Keratinocyte (primary cell): ENCODE measurements around the gene BAZ1A. TPM values are rescaled to one million over a fixed set of nuclear protein-coding genes. Genes with fewer than 3 reads are reported as not detected.

ENCODE experiments used
- DNase-seq: peaks from one replicate; pipeline ENCODE4 v3.0.0-alpha.2; 2011; ENCODE audit warnings: low read depth, missing footprints, low spot score
- FAIRE-seq: peaks from 2 replicates; lab custom pipeline; 2011; peaks lifted over from hg19 to GRCh38; lab: Jason Lieb, UNC
- H2AFZ ChIP-seq: 2 replicates; pipeline ENCODE4 v1.6.0; 2012; ENCODE audit warnings: low read length, control low read depth, inconsistent platforms; ENCODE audit not compliant: control insufficient read depth
- H3K27ac ChIP-seq: 2 replicates; pipeline ENCODE4 v1.5.1; 2011; ENCODE audit warnings: low read length; ENCODE audit not compliant: control insufficient read depth, insufficient read depth
- H3K27me3 ChIP-seq: 3 replicates; pipeline ENCODE4 v1.6.0; 2011; ENCODE audit warnings: low read length; ENCODE audit not compliant: control insufficient read depth, insufficient read depth; ENCODE audit errors: extremely low read depth
- H3K36me3 ChIP-seq, 2 experiments: 2 replicates in 1 of 2; 3 replicates in 1 of 2; pipeline ENCODE4 v1.5.1; 2011; ENCODE audit warnings: low read length in 2 of 2, mild to moderate bottlenecking in 1 of 2; ENCODE audit not compliant: control insufficient read depth in 2 of 2, insufficient read depth in 2 of 2; ENCODE audit errors: extremely low read depth in 1 of 2
- H3K4me1 ChIP-seq: 3 replicates; pipeline ENCODE4 v1.5.1; 2011; ENCODE audit warnings: low read length; ENCODE audit not compliant: control insufficient read depth, insufficient read depth; ENCODE audit errors: extremely low read depth
- H3K4me2 ChIP-seq: 3 replicates; pipeline ENCODE4 v1.6.0; 2011; ENCODE audit warnings: low read depth, low read length; ENCODE audit not compliant: control insufficient read depth, insufficient read depth; ENCODE audit errors: extremely low read depth
- H3K4me3 ChIP-seq, 3 experiments: fragments of 200-600 bp in 1 of 3; sonication (generic) in 1 of 3; 2 replicates in 2 of 3; 3 replicates in 1 of 3; pipeline ENCODE4 v1.5.1; 2011 to 2016; ENCODE audit warnings: low read length in 3 of 3, mild to moderate bottlenecking in 3 of 3, control low read depth in 2 of 3, inconsistent platforms in 1 of 3, low read depth in 1 of 3, mixed read lengths in 1 of 3, mixed run types in 1 of 3, moderate library complexity in 1 of 3; ENCODE audit not compliant: control insufficient read depth in 2 of 3, insufficient read depth in 2 of 3; ENCODE audit errors: extremely low read depth in 1 of 3
- H3K79me2 ChIP-seq: 2 replicates; pipeline ENCODE4 v1.6.0; 2012; ENCODE audit warnings: low read length; ENCODE audit not compliant: control insufficient read depth, insufficient read depth
- H3K9ac ChIP-seq: 3 replicates; pipeline ENCODE4 v1.6.0; 2011; ENCODE audit warnings: low read length; ENCODE audit not compliant: control insufficient read depth, insufficient read depth; ENCODE audit errors: extremely low read depth
- H3K9me1 ChIP-seq: 3 replicates; pipeline ENCODE4 v1.6.0; 2011; ENCODE audit warnings: low read length; ENCODE audit not compliant: control insufficient read depth, insufficient read depth; ENCODE audit errors: extremely low read depth
- H3K9me3 ChIP-seq: 2 replicates; pipeline ENCODE4 v1.5.1; 2012; ENCODE audit warnings: low read depth, low read length; ENCODE audit not compliant: control insufficient read depth
- H4K20me1 ChIP-seq: 3 replicates; pipeline ENCODE4 v1.6.0; 2011; ENCODE audit warnings: low read length; ENCODE audit not compliant: control insufficient read depth, insufficient read depth; ENCODE audit errors: extremely low read depth
- CTCF ChIP-seq, 3 experiments: IDR thresholded peaks in 1 of 3; conservative IDR thresholded peaks in 1 of 3; optimal IDR thresholded peaks in 1 of 3; 2 replicates in 2 of 3; 3 replicates in 1 of 3; pipeline versions ENCODE3 to v1.5.1; 2011; ENCODE audit warnings: low read length in 3 of 3, mild to moderate bottlenecking in 3 of 3, moderate library complexity in 2 of 3, control low read depth in 1 of 3, inconsistent platforms in 1 of 3; ENCODE audit not compliant: insufficient read depth in 2 of 3; ENCODE audit errors: extremely low read depth in 1 of 3
- EZH2 ChIP-seq: IDR thresholded peaks from one replicate; pipeline ENCODE4 v1.6.1; 2012; ENCODE audit warnings: inconsistent platforms, mild to moderate bottlenecking, low read length, moderate library complexity
- dilution Hi-C: fragments of 300-500 bp; cut with MboI; formaldehyde crosslinking; loops from one replicate; pipeline ENCODE4 v1.7.0; 2020; ENCODE audit warnings: low sequenced_read_pairs; ENCODE audit not compliant: extremely low pct_ligation_motif_present
- polyA plus RNA-seq, 5 experiments: library from polyadenylated mRNA; depleted of rRNA in 3 of 5; stranded (reverse) in 3 of 5; stranded (forward) in 1 of 5; unstranded in 1 of 5; fragments of >200 nt; gene quantifications; 1 replicate in 1 of 5; 2 replicates in 3 of 5; 3 replicates in 1 of 5; pipeline versions ENCODE4 v1.2.1 to v1.2.3, GENCODE V29; 2011 to 2012; ENCODE audit warnings: missing spikeins in 2 of 5, low read depth in 1 of 5, low replicate concordance in 1 of 5

BAZ1A gene
- polyA plus RNA-seq, 1 donor (not counting 4 experiments of a cell fraction or from before 2014, with no cell fraction given): 52.0 TPM

GRCh38 chr14:34711796-34712712 lies 163.1 kb downstream of the BAZ1A start:
- H3K4me2 ChIP-seq: no peak overlapping the region
- dilution Hi-C loops: no loop called here
- no peaks in the 10 kb centered on the region for H3K27me3 ChIP-seq
- peaks cover 13% of the 10 kb centered on the region for H3K4me1 ChIP-seq
- H4K20me1 ChIP-seq: no peaks in the 10 kb centered on the region
- H3K36me3 ChIP-seq: peaks cover 0 to 4% of the 10 kb centered on the region in 2 experiments
- peaks cover 7% of the 10 kb centered on the region for H3K79me2 ChIP-seq
- TF ChIP-seq CTCF (optimal IDR thresholded peaks at IDR 0.05 in 1 of 3, IDR thresholded peaks at IDR 0.05 in 1 of 3, conservative IDR thresholded peaks at IDR 0.05 in 1 of 3; ENCODE audit: extremely low read depth in 1 of 3, insufficient read depth in 2 of 3, low read length in 3 of 3): no peak
- TF ChIP-seq EZH2: no peak
- H3K27ac ChIP-seq: no peak overlapping the region
- no peak overlapping the region for H3K4me3 ChIP-seq
- H3K9me3 ChIP-seq: no peaks in the 10 kb centered on the region
- FAIRE-seq: no peak
- no peak overlapping the region for H2AFZ ChIP-seq
- no peaks in the 10 kb centered on the region for H3K9me1 ChIP-seq
- no peak for DNase-seq
- no peak overlapping the region for H3K9ac ChIP-seq

DNA sequence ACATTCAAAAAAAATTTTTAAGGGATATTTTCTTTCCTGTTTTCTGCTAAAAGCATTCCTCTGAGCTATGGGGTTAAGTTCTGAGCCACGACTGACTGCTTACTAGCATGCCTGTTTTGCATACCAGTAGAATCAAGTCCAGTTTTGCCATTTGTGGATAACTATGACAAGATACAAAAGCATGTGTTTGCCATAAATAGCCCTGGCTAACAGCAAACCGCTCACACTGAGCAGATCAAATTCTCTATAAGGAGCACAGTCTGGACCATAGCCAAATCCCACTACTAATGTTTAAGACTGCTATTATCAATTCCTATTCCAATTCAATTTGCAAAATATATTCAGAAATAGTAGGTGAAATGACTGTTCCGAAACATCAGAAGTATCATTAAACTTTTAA lies 164.0 kb downstream of the BAZ1A start:
- no peak for TF ChIP-seq CTCF (optimal IDR thresholded peaks at IDR 0.05 in 1 of 3, IDR thresholded peaks at IDR 0.05 in 1 of 3, conservative IDR thresholded peaks at IDR 0.05 in 1 of 3; ENCODE audit: extremely low read depth in 1 of 3, insufficient read depth in 2 of 3, low read length in 3 of 3)
- TF ChIP-seq EZH2: no peak
- no peaks in the 10 kb centered on the region for H4K20me1 ChIP-seq
- peaks cover 13% of the 10 kb centered on the region for H3K4me1 ChIP-seq
- no peaks in the 10 kb centered on the region for H3K27me3 ChIP-seq
- H3K27ac ChIP-seq: no peak overlapping the region
- peaks cover 7% of the 10 kb centered on the region for H3K79me2 ChIP-seq
- no peaks in the 10 kb centered on the region for H3K9me1 ChIP-seq
- no peaks in the 10 kb centered on the region for H3K9me3 ChIP-seq
- H3K36me3 ChIP-seq: peaks cover 0 to 4% of the 10 kb centered on the region in 2 experiments
- DNase-seq (peak; percentile 32), FAIRE-seq (peak; percentile 57)
- H2AFZ ChIP-seq: no peak overlapping the region
- dilution Hi-C loops: no loop called here
- H3K4me2 ChIP-seq: no peak overlapping the region
- H3K9ac ChIP-seq: no peak overlapping the region
- H3K4me3 ChIP-seq: no peak overlapping the region
